ENCODE measurements around the gene PAX6.

GRCh38 chr11:31792036-31792435 is 19.1 kb downstream of the PAX6 start:
- TF ChIP-seq POLR2A (IDR thresholded peaks at IDR 0.05; ENCODE audit: low read depth, low read length) (no peak), POLR2AphosphoS5 (IDR thresholded peaks at IDR 0.05; ENCODE audit: low read depth, low read length) (no peak)
